ENCODE data around the gene MLXIPL. TPM values are rescaled to one million over a fixed set of nuclear protein-coding genes. Genes with fewer than 3 reads are reported as not detected.
A peak's percentile ranks its signal among the peaks of the same experiment; 100 is the strongest.

Gene MLXIPL
- total RNA-seq, 1 experiment from 2014 or later: 6.1 TPM

GRCh38 chr7:73557397-73558257 lies 66.7 kb downstream of the MLXIPL start, which contains the start of gene BCL7B:
BCL7B (minus strand) TSS chr7:73557690; CDS start chr7:73557578, 112 bp downstream.
- no peak within 1 kb of the TSS for H2AK5ac ChIP-seq (ENCODE audit: insufficient read length, low read length)
- Mint-ChIP-seq H3K9me3 (peaks cover 3 to 4% of the 10 kb centered on the region in 2 experiments; a peak in 3 of 5 replicates), H3K27me3 (ENCODE audit: low read depth) (peaks cover 31% of the 10 kb centered on the region), H3K4me3 (peak within 1 kb of the TSS; percentile 83 to 90), H3K27ac (peak within 1 kb of the TSS; percentile 94 to 98 (median 98)), H3K36me3 (ENCODE audit: insufficient read depth in 1 of 3, low read depth in 3 of 3) (peaks cover 0 to 12% (median 3%) of the 10 kb centered on the region in 3 experiments; a peak in 4 of 7 replicates), H3K4me1 (peaks cover 8 to 12% of the 10 kb centered on the region in 2 experiments)
- peaks cover 6% of the 10 kb centered on the region for H3K23me2 ChIP-seq (ENCODE audit: insufficient read length, low read depth, low read length, poor library complexity, severe bottlenecking)
- no peak within 1 kb of the TSS; the same call in 1 of the 2 replicates for H3K4ac ChIP-seq (ENCODE audit: low read depth, low read length)
- no peaks in the 10 kb centered on the region for H3K79me1 ChIP-seq (ENCODE audit: insufficient read depth, low read depth, low read length, poor library complexity, severe bottlenecking)
- DNase-seq: peak; percentile 83
- peak within 1 kb of the TSS; percentile 78 for H3K9ac ChIP-seq (ENCODE audit: extremely low read depth, insufficient read length, low read length)
- peak within 1 kb of the TSS; percentile 78 for H2BK120ac ChIP-seq (ENCODE audit: low read depth, low read length, poor library complexity, severe bottlenecking)
- peak within 1 kb of the TSS; percentile 99 for H3K18ac ChIP-seq (ENCODE audit: insufficient read length, low read depth, low read length)
- no peak within 1 kb of the TSS for H2AFZ ChIP-seq (ENCODE audit: low read length)
- no peak within 1 kb of the TSS for H3K23ac ChIP-seq (ENCODE audit: insufficient read length, low read depth, low read length)
- no peak within 1 kb of the TSS for H2BK20ac ChIP-seq (ENCODE audit: low read depth, low read length, poor library complexity, severe bottlenecking)
- no CpG with 5 or more reads among the region's 83 CpGs for WGBS (ENCODE audit: extremely low coverage, insufficient read length, low lambda C conversion rate)
- H3K4me2 ChIP-seq (ENCODE audit: insufficient read depth, insufficient read length, low read length): peak within 1 kb of the TSS; percentile 78
- H4K5ac ChIP-seq (ENCODE audit: insufficient read length, low read depth, low read length): no peak within 1 kb of the TSS
- H3K79me2 ChIP-seq (ENCODE audit: insufficient read depth, low read length): peaks cover 5% of the 10 kb centered on the region; the same call in 1 of the 2 replicates
- peak within 1 kb of the TSS; percentile 28 for H3K27ac ChIP-seq (ENCODE audit: insufficient read length, low read depth, low read length)
- H3K27me3 ChIP-seq (ENCODE audit: insufficient read depth, low read length): 0 out of 2 replicates have a peak, but pooled peaks cover 3% of the 10 kb centered on the region
- H3T11ph ChIP-seq (ENCODE audit: low read length): no peak within 1 kb of the TSS
- H4K20me1 ChIP-seq (ENCODE audit: control insufficient read depth, insufficient read depth, insufficient read length): no peaks in the 10 kb centered on the region
- H3K9me3 ChIP-seq (ENCODE audit: control insufficient read depth, low read depth, low read length): no peaks in the 10 kb centered on the region
- no peak for TF ChIP-seq CTCF (conservative IDR thresholded peaks at IDR 0.05)
- H3K14ac ChIP-seq (ENCODE audit: insufficient read depth, low read length): peak within 1 kb of the TSS; percentile 98
- no peak within 1 kb of the TSS for H3K56ac ChIP-seq (ENCODE audit: insufficient read length, low read depth, low read length)
- H4K91ac ChIP-seq (ENCODE audit: insufficient read length, low read depth, low read length): no peak within 1 kb of the TSS
- no peak within 1 kb of the TSS for H2BK15ac ChIP-seq (ENCODE audit: low read depth, low read length)
- no peaks in the 10 kb centered on the region for H3K4me1 ChIP-seq (ENCODE audit: insufficient read depth, low read length)
- H2BK5ac ChIP-seq (ENCODE audit: insufficient read length, low read length): no peak within 1 kb of the TSS
- no peak within 1 kb of the TSS for H2BK12ac ChIP-seq (ENCODE audit: insufficient read length, low read depth, low read length)
- no peak within 1 kb of the TSS for H4K8ac ChIP-seq (replicated peaks; ENCODE audit: insufficient read length, low read depth, low read length)

All from H9 (cell line).